HEK293 (cell line): ENCODE results near the gene EVA1C.

Experiments used
- CTCF ChIA-PET: fragments of 350-600 bp; formaldehyde crosslinking; extraction: SDS; loops from one replicate; lab custom pipeline; 2021; ENCODE audit warnings: antibody characterized with exemption; lab: Yijun Ruan, JAX
- POLR2A ChIA-PET: fragments of 300-600 bp; formaldehyde crosslinking; extraction: SDS; loops from one replicate; lab custom pipeline; 2020; ENCODE audit warnings: antibody characterized with exemption, inconsistent platforms; lab: Yijun Ruan, JAX
- H3K27ac ChIP-seq: fragments of 200-500 bp; sonication (Bioruptor generic); 2 replicates; pipeline ENCODE4 v1.5.1; 2014; ENCODE audit warnings: low read depth, low read length, control low read depth, inconsistent platforms; ENCODE audit errors: extremely low read depth
- H3K36me3 ChIP-seq, 2 experiments: fragments of 200-500 bp in 1 of 2; sonication (Bioruptor generic) in 1 of 2; 1 replicate in 1 of 2; 2 replicates in 1 of 2; pipeline ENCODE4 v1.5.1; 2014 to 2017; ENCODE audit warnings: inconsistent platforms in 2 of 2, low read length in 2 of 2; ENCODE audit not compliant: control insufficient read depth in 2 of 2, insufficient read depth in 1 of 2
- H3K4me1 ChIP-seq: fragments of 200-500 bp; sonication (Bioruptor generic); 2 replicates; pipeline ENCODE4 v1.5.1; 2014; ENCODE audit warnings: mild to moderate bottlenecking, low read length, inconsistent platforms; ENCODE audit not compliant: control insufficient read depth, insufficient read depth
- H3K4me3 ChIP-seq: 2 replicates; pipeline ENCODE4 v1.5.1; 2011; ENCODE audit warnings: low read depth, mild to moderate bottlenecking, control low read depth, low read length, moderate library complexity
- H3K9me3 ChIP-seq: fragments of 200-500 bp; sonication (Bioruptor generic); 2 replicates; pipeline ENCODE4 v1.5.1; 2014; ENCODE audit warnings: low read depth, low read length, inconsistent platforms; ENCODE audit not compliant: control insufficient read depth, insufficient read depth
- GLIS1 ChIP-seq: fragments of 450-650 bp; formaldehyde crosslinking; IDR thresholded peaks from 2 replicates; pipeline ENCODE4 v1.5.1; 2016; ENCODE audit warnings: missing biosample characterization, missing genetic modification characterization
- HOXC10 ChIP-seq: sonication (generic); formaldehyde crosslinking; IDR thresholded peaks from 2 replicates; pipeline ENCODE4 v1.8.1; 2023; ENCODE audit warnings: mild to moderate bottlenecking, missing genetic modification reagents
- KLF16 ChIP-seq: fragments of 450-650 bp; formaldehyde crosslinking; IDR thresholded peaks from 2 replicates; pipeline ENCODE4 v1.5.1; 2017; ENCODE audit warnings: missing biosample characterization, missing genetic modification characterization
- PATZ1 ChIP-seq: fragments of 450-650 bp; formaldehyde crosslinking; IDR thresholded peaks from 2 replicates; pipeline ENCODE4 v1.5.1; 2016; ENCODE audit warnings: missing biosample characterization, missing genetic modification characterization
- PRDM1 ChIP-seq: fragments of 450-650 bp; formaldehyde crosslinking; IDR thresholded peaks from 2 replicates; pipeline ENCODE4; 2016; ENCODE audit warnings: missing biosample characterization, missing genetic modification characterization
- PRDM2 ChIP-seq: fragments of 450-650 bp; formaldehyde crosslinking; IDR thresholded peaks from 2 replicates; pipeline ENCODE4 v1.5.1; 2016; ENCODE audit warnings: missing biosample characterization, missing genetic modification characterization, borderline replicate concordance
- REPIN1 ChIP-seq: fragments of 450-650 bp; formaldehyde crosslinking; IDR thresholded peaks from 2 replicates; pipeline ENCODE4 v1.5.1; 2017; ENCODE audit warnings: missing biosample characterization, missing genetic modification characterization, low read depth
- SP3 ChIP-seq: fragments of 450-650 bp; formaldehyde crosslinking; IDR thresholded peaks from 2 replicates; pipeline ENCODE4 v1.5.1; 2016; ENCODE audit warnings: missing biosample characterization, missing genetic modification characterization
- TRIM28 ChIP-seq: IDR thresholded peaks from 2 replicates; pipeline ENCODE4 v1.6.1; 2011; ENCODE audit warnings: low read length, control low read depth, borderline replicate concordance
- YY2 ChIP-seq: fragments of 450-650 bp; formaldehyde crosslinking; IDR thresholded peaks from 2 replicates; pipeline ENCODE4 v1.5.1; 2016; ENCODE audit warnings: missing biosample characterization, missing genetic modification characterization
- ZBTB10 ChIP-seq: fragments of 450-650 bp; formaldehyde crosslinking; IDR thresholded peaks from 2 replicates; pipeline ENCODE4 v1.5.1; 2016; ENCODE audit warnings: missing biosample characterization, missing genetic modification characterization
- ZNF155 ChIP-seq: fragments of 450-650 bp; formaldehyde crosslinking; IDR thresholded peaks from 2 replicates; pipeline ENCODE4 v1.5.1; 2016; ENCODE audit warnings: missing biosample characterization, missing genetic modification characterization
- ZNF169 ChIP-seq: fragments of 450-650 bp; formaldehyde crosslinking; IDR thresholded peaks from 2 replicates; pipeline ENCODE4 v1.5.1; 2016; ENCODE audit warnings: missing biosample characterization, missing genetic modification characterization
- ZNF202 ChIP-seq: fragments of 450-650 bp; formaldehyde crosslinking; IDR thresholded peaks from 2 replicates; pipeline ENCODE4 v1.5.1; 2016; ENCODE audit warnings: missing biosample characterization, missing genetic modification characterization, borderline replicate concordance
- ZNF24 ChIP-seq: fragments of 450-650 bp; formaldehyde crosslinking; IDR thresholded peaks from 2 replicates; pipeline ENCODE4 v1.5.1; 2016; ENCODE audit warnings: missing biosample characterization, missing genetic modification characterization
- ZNF341 ChIP-seq: fragments of 450-650 bp; formaldehyde crosslinking; IDR thresholded peaks from 2 replicates; pipeline ENCODE4; 2016; ENCODE audit warnings: low read depth, missing biosample characterization, missing genetic modification characterization
- ZNF549 ChIP-seq: fragments of 450-650 bp; IDR thresholded peaks from 2 replicates; pipeline ENCODE4 v1.5.1; 2018; ENCODE audit warnings: missing biosample characterization, missing genetic modification characterization, mild to moderate bottlenecking, inconsistent platforms, moderate library complexity
- ZNF555 ChIP-seq: fragments of 450-650 bp; formaldehyde crosslinking; conservative IDR thresholded peaks from 2 replicates; pipeline ENCODE4 v1.5.1; 2017; ENCODE audit warnings: missing biosample characterization, mild to moderate bottlenecking, missing genetic modification characterization, inconsistent platforms
- ZNF561 ChIP-seq: fragments of 450-650 bp; IDR thresholded peaks from 2 replicates; pipeline ENCODE4 v1.5.1; 2018; ENCODE audit warnings: missing biosample characterization, missing genetic modification characterization, borderline replicate concordance
- ZNF623 ChIP-seq: fragments of 450-650 bp; formaldehyde crosslinking; IDR thresholded peaks from 2 replicates; pipeline ENCODE4 v1.5.1; 2016; ENCODE audit warnings: missing biosample characterization, missing genetic modification characterization
- ZNF768 ChIP-seq: fragments of 450-650 bp; formaldehyde crosslinking; IDR thresholded peaks from 2 replicates; pipeline ENCODE4 v1.5.1; 2018; ENCODE audit warnings: missing biosample characterization, mild to moderate bottlenecking, missing genetic modification characterization
- TF ChIP-seq, protein P1 (sequence below): fragments of 450-650 bp; formaldehyde crosslinking; IDR thresholded peaks from 2 replicates; pipeline ENCODE4 v1.5.1; 2016; ENCODE audit warnings: missing biosample characterization, missing genetic modification characterization

The EVA1C gene

DNA sequence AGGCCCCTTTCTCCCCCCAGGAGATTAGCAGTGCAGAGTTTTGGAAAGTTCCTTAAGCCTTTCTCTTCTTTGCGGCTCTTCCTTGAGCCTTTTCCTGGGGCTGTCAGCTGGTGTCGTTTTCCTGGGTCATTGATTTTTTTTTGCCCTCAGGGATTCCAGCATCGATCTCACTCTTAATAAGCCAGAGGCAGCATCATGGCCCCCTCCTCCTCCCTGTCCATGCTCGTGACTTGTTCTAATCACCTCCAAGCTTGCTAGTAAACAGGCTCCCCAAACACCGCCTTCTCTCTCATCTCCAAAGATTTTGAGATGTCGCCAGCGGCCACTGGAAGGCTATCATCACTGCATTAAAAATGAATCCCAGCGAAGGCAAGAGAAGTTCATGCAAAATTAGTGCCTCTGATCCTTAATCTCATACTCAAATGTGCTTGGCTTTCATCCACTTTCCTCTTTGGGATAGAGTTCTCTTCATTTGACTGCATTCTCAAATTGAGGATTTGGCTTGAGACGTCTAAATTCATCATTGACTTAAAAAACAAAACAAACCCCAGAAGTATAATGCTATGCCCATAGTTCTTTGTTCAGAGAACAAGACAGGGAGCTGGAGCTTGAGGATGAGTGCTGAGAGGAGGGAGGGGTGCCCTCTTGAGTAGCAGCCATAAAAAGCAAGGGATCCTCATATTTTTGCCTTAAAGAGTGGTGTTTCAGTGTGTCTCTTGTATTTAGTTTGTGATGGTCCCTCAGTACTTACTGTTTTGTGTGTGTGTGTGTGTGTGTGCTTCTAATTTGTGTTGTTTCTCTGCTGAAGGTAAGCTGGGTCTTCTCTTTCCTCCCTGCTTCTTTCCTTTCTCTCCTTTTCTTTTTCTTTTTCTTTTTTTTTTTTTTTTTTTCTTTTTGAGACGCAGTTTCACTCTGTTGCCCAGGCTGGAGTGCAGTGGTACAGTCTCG lies 3.2 kb downstream of the EVA1C start:
- Histone ChIP-seq H3K9me3 (no peaks in the 10 kb centered on the region), H3K27ac (no peak overlapping the region), H3K36me3 (no peaks in the 10 kb centered on the region), H3K4me1 (peaks cover 13% of the 10 kb centered on the region), H3K4me3 (no peak overlapping the region)
- CTCF ChIA-PET, result interaction anchor here (0.6 to 2.7 kb wide), 8 partner anchors 7 to 367 kb away, joined by 3 to 28 read pairs (median 4); no protein-coding TSS in a partner anchor
- POLR2A ChIA-PET, result interaction anchor here (0.7 to 1.1 kb wide), 3 partner anchors 41 to 1894 kb away, joined by 3 to 10 read pairs (median 3); no protein-coding TSS in a partner anchor
- TF ChIP-seq REPIN1 (tag by site-specific recombination) (no peak), SP3 (no peak), TRIM28 (no peak), HOXC10 (no peak), GLIS1 (tag by site-specific recombination) (no peak), PRDM1 (tag by site-specific recombination) (peak; percentile 66), ZNF561 (no peak), KLF16 (tag by site-specific recombination) (no peak), ZNF555 (no peak), ZNF623 (tag by site-specific recombination) (no peak), ZNF169 (tag by site-specific recombination) (no peak), ZNF202 (tag by site-specific recombination) (no peak), PRDM2 (tag by site-specific recombination) (no peak), ZNF155 (no peak), PATZ1 (no peak), ZBTB10 (tag by site-specific recombination) (no peak), ZNF768 (tag by site-specific recombination) (no peak), YY2 (tag by site-specific recombination) (no peak), ZNF549 (tag by site-specific recombination) (no peak), ZNF341 (tag by site-specific recombination) (peak; percentile 96), ZNF24 (tag by site-specific recombination) (no peak)
- TF ChIP-seq, protein P1, sequence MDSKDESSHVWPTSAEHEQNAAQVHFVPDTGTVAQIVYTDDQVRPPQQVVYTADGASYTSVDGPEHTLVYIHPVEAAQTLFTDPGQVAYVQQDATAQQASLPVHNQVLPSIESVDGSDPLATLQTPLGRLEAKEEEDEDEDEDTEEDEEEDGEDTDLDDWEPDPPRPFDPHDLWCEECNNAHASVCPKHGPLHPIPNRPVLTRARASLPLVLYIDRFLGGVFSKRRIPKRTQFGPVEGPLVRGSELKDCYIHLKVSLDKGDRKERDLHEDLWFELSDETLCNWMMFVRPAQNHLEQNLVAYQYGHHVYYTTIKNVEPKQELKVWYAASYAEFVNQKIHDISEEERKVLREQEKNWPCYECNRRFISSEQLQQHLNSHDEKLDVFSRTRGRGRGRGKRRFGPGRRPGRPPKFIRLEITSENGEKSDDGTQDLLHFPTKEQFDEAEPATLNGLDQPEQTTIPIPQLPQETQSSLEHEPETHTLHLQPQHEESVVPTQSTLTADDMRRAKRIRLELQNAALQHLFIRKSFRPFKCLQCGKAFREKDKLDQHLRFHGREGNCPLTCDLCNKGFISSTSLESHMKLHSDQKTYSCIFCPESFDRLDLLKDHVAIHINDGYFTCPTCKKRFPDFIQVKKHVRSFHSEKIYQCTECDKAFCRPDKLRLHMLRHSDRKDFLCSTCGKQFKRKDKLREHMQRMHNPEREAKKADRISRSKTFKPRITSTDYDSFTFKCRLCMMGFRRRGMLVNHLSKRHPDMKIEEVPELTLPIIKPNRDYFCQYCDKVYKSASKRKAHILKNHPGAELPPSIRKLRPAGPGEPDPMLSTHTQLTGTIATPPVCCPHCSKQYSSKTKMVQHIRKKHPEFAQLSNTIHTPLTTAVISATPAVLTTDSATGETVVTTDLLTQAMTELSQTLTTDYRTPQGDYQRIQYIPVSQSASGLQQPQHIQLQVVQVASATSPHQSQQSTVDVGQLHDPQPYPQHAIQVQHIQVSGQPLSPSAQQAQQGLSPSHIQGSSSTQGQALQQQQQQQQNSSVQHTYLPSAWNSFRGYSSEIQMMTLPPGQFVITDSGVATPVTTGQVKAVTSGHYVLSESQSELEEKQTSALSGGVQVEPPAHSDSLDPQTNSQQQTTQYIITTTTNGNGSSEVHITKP, result peak; percentile 76
